Tibial artery (tissue), 4 donors: ENCODE results near the gene CAPN2.

Experiments
- DNase-seq, 2 donors: peaks; one replicate each; pipeline ENCODE4 v3.0.0-alpha.2; 2019
- H3K27ac ChIP-seq, 2 donors: fragments of 200-600 bp; sonication (generic) in 1 of 2; 1 replicate in 1 of 2; 2 replicates in 1 of 2; pipeline ENCODE4 v1.5.1; 2018 to 2019; ENCODE audit warnings: mild to moderate bottlenecking in 1 of 2
- H3K27me3 ChIP-seq, 2 donors: fragments of 200-600 bp; sonication (generic) in 1 of 2; one replicate each; pipeline versions ENCODE4 v1.5.1 to v1.6.0; 2016 to 2019
- H3K36me3 ChIP-seq, 3 donors: fragments of 200-600 bp; sonication (generic) in 2 of 3; one replicate each; pipeline ENCODE4 v1.5.1; 2016 to 2019; ENCODE audit warnings: mild to moderate bottlenecking in 2 of 3
- H3K4me1 ChIP-seq, 4 donors: fragments of 200-600 bp; sonication (generic) in 2 of 4; 1 replicate in 3 of 4; 2 replicates in 1 of 4; pipeline ENCODE4 v1.5.1; 2016 to 2019
- H3K4me3 ChIP-seq, 2 donors: fragments of 200-600 bp; sonication (generic) in 1 of 2; 1 replicate in 1 of 2; 2 replicates in 1 of 2; pipeline ENCODE4 v1.5.1; 2018 to 2019; ENCODE audit warnings: mild to moderate bottlenecking in 2 of 2
- H3K9me3 ChIP-seq, 3 donors: fragments of 200-600 bp; sonication (generic) in 1 of 3; one replicate each; pipeline ENCODE4 v1.5.1; 2016 to 2019
- intact Hi-C: fragments of 100-400 bp; cut with DNase I; formaldehyde crosslinking; loops from one replicate; pipeline ENCODE4 v1.15.0; 2023; ENCODE audit warnings: low total_unique reads
- TF ChIP-seq, protein P1 (sequence below), 2 experiments: fragments of 200-600 bp in 1 of 2; fragments of 450-650 bp in 1 of 2; IDR thresholded peaks; one replicate each; pipeline ENCODE4 v1.5.1; 2017 to 2019; ENCODE audit warnings: antibody characterized with exemption in 2 of 2, mild to moderate bottlenecking in 1 of 2, moderate library complexity in 1 of 2

The CAPN2 gene

GRCh38 chr1:223712850-223713474, 623 bp downstream of the CAPN2 start:
- peak overlapping the region; percentile 66 to 71 for H3K4me3 ChIP-seq
- peak overlapping the region; percentile 85 to 90 for H3K27ac ChIP-seq
- peaks cover 0 to 60% (median 50%) of the 10 kb centered on the region in 4 donors for H3K4me1 ChIP-seq
- H3K27me3 ChIP-seq, result no peaks in the 10 kb centered on the region
- no peaks in the 10 kb centered on the region for H3K9me3 ChIP-seq
- H3K36me3 ChIP-seq, result peaks cover 3 to 9% (median 9%) of the 10 kb centered on the region in 3 donors
- peak; percentile 28 to 74 for DNase-seq
- intact Hi-C loops, result loop anchor here (2.0 kb wide), 1 partner anchor 36 kb away; no protein-coding TSS in a partner anchor
- TF ChIP-seq, protein P1, sequence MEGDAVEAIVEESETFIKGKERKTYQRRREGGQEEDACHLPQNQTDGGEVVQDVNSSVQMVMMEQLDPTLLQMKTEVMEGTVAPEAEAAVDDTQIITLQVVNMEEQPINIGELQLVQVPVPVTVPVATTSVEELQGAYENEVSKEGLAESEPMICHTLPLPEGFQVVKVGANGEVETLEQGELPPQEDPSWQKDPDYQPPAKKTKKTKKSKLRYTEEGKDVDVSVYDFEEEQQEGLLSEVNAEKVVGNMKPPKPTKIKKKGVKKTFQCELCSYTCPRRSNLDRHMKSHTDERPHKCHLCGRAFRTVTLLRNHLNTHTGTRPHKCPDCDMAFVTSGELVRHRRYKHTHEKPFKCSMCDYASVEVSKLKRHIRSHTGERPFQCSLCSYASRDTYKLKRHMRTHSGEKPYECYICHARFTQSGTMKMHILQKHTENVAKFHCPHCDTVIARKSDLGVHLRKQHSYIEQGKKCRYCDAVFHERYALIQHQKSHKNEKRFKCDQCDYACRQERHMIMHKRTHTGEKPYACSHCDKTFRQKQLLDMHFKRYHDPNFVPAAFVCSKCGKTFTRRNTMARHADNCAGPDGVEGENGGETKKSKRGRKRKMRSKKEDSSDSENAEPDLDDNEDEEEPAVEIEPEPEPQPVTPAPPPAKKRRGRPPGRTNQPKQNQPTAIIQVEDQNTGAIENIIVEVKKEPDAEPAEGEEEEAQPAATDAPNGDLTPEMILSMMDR (IDR thresholded peaks at IDR 0.05), result no peak

- intact Hi-C loops, result loop anchor here (2.0 kb wide), 1 partner anchor 35 kb away; no protein-coding TSS in a partner anchor
- TF ChIP-seq, protein P1 (IDR thresholded peaks at IDR 0.05), result no peak
- peak overlapping the region; percentile 85 to 90 for H3K27ac ChIP-seq
- no peaks in the 10 kb centered on the region for H3K9me3 ChIP-seq
- H3K4me3 ChIP-seq, result peak overlapping the region; percentile 66 to 71
- H3K27me3 ChIP-seq, result no peaks in the 10 kb centered on the region
- H3K4me1 ChIP-seq, result peaks cover 0 to 54% (median 45%) of the 10 kb centered on the region in 4 donors
- peaks cover 11 to 18% (median 17%) of the 10 kb centered on the region in 3 donors for H3K36me3 ChIP-seq
- no peak for DNase-seq
Observed at GRCh38 chr1:223713546-223714420, 1.4 kb downstream of the CAPN2 start.

DNA sequence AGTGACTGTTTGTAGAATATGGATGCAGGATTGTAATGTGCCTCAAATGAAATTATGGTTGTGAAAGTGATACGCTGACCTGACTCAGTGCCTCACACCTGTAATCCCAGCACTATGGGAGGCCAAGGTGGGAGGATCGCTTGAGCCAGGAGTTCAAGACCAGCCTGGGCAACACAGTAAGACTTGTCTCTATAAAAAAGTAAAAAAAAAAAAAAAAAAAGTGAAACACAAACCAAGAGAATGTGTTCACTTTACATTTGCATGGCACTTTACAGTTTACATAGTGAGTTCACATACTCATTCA, 2.0 kb downstream of the CAPN2 start:
- Histone ChIP-seq H3K27ac (peak overlapping the region; percentile 85 to 90), H3K4me3 (peak overlapping the region in 1 of 2 donors; percentile 71), H3K9me3 (no peaks in the 10 kb centered on the region), H3K4me1 (peaks cover 0 to 57% (median 41%) of the 10 kb centered on the region in 4 donors), H3K36me3 (peaks cover 17 to 24% (median 23%) of the 10 kb centered on the region in 3 donors), H3K27me3 (no peaks in the 10 kb centered on the region)
- intact Hi-C loops, result no loop called here
- no peak for DNase-seq
- TF ChIP-seq, protein P1 (IDR thresholded peaks at IDR 0.05), result no peak

GRCh38 chr1:223714849-223715603, 2.7 kb downstream of the CAPN2 start:
- H3K4me1 ChIP-seq, result peaks cover 0 to 63% (median 43%) of the 10 kb centered on the region in 4 donors
- H3K36me3 ChIP-seq, result peaks cover 22 to 30% (median 29%) of the 10 kb centered on the region in 3 donors
- intact Hi-C loops, result no loop called here
- peak overlapping the region in 1 of 2 donors; percentile 19 for H3K4me3 ChIP-seq
- peak overlapping the region; percentile 31 to 41 for H3K27ac ChIP-seq
- no peaks in the 10 kb centered on the region for H3K9me3 ChIP-seq
- H3K27me3 ChIP-seq, result no peaks in the 10 kb centered on the region
- peak in 1 of 2 donors; percentile 42 for DNase-seq
- TF ChIP-seq, protein P1 (IDR thresholded peaks at IDR 0.05), result no peak

DNA sequence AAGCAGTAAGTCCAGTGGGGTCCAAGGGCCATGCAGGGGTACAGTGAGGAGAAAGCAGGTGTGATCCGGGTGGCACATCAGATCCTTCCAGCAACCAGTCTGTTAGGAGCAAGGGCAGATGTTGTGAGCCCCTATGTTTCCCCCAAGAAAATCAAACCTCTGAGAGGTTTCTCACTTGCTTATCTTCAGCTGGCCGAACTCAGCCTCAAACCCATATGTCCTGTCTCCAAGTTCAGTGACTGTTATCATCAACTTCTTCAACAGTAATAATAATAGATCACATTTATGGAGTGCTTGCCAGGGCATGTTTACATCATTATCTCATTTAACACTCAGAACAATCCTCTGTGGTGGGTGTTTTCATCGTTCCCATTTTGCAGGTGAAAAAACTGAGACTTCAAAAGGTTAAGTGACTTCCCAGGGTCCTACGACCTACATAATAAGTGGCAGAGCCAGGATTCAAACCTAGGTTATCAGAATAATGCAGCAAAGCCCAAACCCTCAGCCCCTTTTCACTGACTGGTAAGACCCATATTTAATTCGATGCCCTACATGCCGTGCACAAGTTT, 3.3 kb downstream of the CAPN2 start:
- Histone ChIP-seq H3K27me3 (no peaks in the 10 kb centered on the region), H3K9me3 (no peaks in the 10 kb centered on the region), H3K36me3 (peaks cover 22 to 37% (median 31%) of the 10 kb centered on the region in 3 donors), H3K4me3 (no peak overlapping the region), H3K4me1 (peaks cover 0 to 68% (median 49%) of the 10 kb centered on the region in 4 donors), H3K27ac (peak overlapping the region; percentile 31 to 41)
- DNase-seq, result no peak
- intact Hi-C loops, result no loop called here
- TF ChIP-seq, protein P1 (IDR thresholded peaks at IDR 0.05), result no peak
